Ammon's horn (tissue), 1 donor: ENCODE measurements around the gene MAMDC2.

Source experiments
- DNase-seq: peaks from one replicate; pipeline ENCODE4 v3.0.0-alpha.2; 2016; ENCODE audit warnings: low spot score

Gene MAMDC2, protein sequence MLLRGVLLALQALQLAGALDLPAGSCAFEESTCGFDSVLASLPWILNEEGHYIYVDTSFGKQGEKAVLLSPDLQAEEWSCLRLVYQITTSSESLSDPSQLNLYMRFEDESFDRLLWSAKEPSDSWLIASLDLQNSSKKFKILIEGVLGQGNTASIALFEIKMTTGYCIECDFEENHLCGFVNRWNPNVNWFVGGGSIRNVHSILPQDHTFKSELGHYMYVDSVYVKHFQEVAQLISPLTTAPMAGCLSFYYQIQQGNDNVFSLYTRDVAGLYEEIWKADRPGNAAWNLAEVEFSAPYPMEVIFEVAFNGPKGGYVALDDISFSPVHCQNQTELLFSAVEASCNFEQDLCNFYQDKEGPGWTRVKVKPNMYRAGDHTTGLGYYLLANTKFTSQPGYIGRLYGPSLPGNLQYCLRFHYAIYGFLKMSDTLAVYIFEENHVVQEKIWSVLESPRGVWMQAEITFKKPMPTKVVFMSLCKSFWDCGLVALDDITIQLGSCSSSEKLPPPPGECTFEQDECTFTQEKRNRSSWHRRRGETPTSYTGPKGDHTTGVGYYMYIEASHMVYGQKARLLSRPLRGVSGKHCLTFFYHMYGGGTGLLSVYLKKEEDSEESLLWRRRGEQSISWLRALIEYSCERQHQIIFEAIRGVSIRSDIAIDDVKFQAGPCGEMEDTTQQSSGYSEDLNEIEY

DNA sequence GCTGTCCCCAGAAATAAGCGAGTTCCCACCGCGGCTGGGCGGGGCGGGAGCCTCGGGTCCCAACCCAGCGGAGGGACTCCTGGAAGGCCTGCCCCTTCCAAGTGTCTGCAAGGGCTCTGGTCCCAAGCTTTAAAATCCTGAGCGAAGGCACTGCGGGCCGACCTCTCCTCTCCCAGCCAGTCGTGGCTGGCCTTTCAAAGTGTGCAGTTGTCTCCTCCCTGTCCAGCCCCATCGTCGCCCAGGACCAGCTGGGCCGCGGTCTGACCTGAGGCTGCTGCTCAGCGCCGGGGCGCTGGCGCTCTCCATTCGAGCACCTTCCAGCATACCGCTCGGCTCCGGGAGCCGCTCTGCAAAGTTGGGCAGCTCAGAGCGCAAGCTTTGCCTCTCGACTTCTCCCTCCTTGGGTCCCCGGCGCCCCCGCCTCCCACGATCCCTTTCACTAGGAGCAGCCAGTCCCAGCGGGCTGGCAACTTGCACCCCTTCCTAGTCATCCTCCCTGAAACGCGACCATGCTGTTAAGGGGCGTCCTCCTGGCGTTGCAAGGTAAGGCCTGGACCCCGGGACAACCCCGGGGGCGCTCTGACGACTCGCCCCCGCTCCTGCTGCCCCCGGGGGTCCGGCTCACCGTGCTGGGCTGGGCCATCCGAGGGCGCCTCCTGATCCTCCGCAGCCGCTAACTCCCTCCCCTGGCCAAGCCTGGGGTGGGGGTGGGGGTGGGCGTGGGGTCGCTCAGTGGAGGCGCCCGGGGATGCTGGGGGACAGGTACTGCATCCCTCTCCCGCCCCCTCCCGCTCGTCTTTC is at the start of gene MAMDC2:
Gene MAMDC2 (plus strand): TSS at position 160 of the 801 bp plus-strand sequence. CDS start 350 bp downstream, at position 510.
- peak; percentile 12 for DNase-seq

DNA sequence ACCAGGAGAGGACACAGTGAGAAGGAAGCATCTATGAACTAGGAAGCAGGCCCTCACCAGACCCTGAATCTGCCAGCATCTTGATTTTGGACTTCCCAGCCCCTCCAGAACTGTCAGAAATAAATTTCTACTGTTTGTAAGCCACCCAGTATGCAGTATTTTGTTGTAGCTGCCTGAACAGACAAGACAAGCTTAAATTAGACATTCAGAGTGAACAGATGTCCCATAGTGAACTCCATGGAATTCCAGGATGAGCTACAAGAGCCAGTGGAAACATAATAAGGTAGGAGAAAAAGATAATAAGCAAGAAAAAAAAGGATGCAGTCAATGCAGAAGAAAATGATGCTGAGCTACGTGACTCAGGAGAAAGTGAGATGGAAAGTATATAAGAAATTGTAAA is 47.8 kb upstream of the MAMDC2 start:
- DNase-seq: no peak

DNA sequence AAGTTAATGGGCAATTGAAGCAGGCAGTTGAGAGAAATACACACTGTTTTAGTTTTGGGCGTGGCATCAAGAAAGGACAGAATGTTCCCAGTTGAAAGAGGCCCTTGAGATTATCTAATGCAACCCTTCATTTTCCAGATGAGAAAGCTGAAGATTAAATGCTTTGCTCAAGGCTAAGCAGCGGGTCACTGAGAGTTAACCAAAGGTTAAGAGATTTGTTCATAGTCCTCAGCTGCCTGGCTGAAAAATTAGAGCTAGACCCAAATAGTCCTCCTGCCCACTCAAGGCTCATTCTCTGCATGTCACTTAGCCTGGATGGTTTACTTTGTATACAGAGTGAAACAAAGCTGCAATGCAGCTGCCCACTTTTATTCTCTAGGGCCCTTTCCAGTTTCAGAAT is 46.7 kb upstream of the MAMDC2 start:
- DNase-seq: no peak

DNA sequence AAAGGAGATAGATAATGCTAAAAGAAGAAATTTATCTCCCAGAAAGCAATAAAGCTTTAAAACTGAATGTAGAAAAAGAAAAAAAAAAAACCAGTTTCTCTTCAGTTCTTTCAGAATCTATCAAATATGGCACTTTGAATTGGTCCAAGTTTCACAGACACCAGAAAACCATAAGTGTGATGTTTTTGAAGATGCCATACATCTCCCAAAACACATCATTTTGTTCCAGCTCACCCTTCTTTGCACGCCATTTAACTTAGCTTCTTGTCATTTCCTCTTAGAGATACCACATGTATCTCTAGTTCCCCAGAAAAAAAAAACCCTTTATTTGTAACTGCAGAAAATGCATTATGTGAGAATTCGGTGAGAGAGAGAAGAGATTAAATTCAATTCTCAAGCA is 46.1 kb upstream of the MAMDC2 start:
- DNase-seq: no peak

DNA sequence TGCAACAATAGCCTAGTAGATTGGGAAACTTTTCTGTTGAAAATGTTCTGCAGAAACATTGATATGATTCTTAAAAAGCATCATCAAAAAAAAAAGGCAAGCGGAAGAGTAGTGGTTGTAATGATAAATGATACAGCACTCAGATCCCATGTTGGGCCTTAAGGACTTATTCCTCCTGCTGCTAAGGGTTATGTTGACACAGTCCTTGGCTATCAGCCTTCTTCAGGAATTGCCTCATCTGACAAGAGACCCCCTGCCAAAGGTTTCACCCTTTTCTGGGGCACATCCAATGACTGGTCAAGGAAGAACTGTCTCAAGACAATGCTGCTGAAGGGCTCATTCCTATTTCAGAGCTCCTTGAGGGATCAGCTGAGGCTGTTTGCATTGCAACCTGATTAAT is 44.3 kb upstream of the MAMDC2 start:
- no peak for DNase-seq

DNA sequence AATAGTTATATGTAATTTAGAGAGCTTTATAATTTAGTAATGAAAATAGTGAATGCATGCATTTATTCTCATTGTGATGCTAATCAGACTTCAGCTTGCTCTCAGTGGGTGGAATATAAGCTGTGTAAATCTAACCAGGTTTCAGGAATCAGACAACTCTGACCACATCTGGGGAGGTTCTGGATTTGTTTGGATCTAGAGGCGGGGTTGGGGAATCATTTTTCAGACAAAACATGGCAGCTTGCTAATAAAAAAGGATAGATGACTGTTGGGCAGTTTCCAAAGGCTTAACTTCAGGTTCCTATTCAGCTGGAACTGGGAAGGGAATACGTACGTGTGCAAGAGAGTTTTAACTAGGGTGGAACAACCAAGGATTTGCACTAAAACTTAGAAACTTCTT is 43.2 kb upstream of the MAMDC2 start:
- no peak for DNase-seq

DNA sequence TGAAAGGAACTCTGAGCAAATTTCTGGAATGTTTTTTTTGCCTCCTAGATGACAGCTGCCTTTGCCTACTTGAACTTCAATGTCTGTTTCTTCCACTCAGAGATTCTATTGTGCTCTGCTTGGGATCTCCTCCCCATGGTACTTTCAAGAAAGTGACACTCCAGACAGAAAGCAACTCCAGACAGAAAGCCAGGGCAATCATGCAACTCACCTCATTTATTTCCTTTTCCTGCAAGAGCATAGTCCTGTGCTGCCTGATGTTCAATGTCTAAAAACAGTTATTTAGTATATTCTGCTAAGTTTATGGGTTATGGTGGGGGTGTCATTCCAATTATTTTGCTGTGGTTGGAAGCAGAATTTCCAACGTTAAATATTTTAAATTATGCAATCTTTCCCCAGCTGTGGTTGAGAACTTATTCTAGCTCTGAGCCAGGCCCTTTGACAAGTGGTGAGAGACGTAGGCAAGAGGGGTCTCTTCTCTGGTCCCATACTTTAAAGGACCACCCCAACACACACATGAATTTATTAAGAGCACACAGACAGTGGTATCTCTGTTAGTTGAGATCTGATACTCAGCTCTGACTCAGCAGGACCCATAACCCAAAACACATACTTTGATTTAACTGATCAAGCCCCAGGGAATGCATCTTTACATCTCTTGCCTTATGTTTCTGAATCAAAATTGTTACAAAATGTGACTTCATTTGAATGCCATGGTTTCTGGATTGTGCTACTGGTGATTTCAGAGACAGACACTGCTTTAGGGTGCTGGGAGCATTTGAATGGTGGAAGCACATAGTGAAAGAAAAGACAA is 39.5 kb upstream of the MAMDC2 start:
- no peak for DNase-seq

DNA sequence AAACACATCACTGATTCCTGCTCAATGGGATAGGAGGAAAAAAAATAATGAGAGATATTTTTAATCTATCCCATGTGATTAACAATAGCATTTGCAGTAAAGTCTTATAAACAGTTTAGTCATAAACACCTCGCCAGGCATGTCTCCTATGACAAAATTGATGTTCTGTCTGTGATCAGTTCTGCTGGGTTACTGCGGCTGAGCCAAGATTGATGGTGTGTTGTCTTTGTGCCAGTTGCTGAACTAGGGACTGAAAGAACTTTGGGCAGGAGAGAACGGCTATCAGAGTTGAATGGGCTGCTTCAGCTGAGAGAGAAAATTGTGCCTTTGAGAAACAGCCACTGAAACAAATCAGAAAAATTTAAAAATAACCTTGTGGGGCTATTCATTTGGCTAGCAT is 37.3 kb upstream of the MAMDC2 start:
- DNase-seq: no peak

DNA sequence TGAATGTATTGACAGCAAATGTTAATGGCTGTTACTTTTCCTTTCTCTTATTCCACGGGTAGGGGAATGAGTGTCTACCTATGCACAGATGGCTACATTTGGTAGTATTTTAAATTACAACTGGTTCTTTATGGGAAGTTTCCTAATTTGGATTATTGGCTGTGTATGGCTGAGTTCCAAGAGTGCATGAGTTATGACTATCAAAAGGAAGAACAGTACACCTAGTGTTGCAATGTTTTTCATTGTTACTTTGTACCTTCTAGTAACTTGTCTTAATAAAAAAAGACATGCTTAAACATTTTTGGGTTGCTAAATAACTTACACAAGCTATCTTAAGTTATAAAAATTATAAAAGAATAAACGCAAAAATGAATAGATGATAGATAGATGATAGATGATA is 35.8 kb upstream of the MAMDC2 start:
- no peak for DNase-seq

DNA sequence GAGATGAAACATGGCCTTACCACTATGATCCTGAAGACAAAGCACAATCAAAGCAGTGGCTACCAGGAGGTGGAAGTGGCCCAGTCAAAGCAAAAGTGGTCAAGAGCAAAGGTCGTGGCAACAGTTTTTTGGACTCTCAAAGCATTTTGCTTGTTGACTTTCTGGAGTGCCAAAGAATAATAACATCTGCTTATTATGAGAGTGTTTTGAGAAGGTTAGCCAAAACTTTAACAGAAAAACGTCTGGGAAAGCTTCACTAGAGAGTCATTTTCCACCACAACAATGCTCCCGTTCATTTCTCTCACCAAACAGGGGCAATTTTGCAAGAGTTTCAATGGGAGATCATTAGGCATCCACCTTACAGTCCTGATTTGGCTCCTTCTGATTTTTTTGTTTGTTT is 33.6 kb upstream of the MAMDC2 start:
- DNase-seq: no peak

DNA sequence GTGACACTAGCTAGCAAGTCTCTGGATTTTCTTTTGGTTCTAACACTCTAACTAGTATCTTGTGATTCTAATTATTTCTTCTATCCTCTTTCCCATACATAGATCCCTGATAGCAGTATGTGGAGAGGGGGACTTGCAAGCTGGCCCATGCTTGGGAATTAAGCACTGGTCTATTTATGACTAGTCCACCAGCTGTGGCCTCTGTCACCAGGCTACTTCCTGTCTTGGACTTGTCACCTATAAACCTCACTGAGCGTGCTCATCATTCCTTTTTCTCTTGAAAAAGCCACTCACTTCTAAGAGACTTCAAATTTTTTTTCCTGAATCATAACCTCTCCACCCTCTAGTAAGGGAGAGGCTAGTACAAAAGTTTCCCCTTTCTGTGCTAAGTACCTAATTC is 32.3 kb upstream of the MAMDC2 start:
- no peak for DNase-seq

DNA sequence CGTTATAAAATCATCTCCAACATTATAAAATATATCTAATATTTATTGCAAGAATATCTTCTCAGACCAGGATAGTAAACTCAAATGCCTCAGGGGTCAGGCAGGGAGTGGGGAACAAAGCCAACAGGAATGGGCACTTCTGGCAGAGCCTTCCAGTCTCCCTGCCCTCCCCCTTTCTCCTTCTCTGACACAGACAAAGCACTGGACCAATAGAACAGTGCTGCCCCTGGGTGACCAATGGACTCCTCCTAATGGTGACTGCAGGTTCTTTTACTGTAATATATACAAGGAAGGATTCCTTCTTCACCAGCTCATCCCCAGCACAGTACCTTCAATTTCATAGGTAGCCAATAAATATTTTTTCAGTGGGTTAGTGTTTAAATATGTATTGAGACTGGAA is 31.1 kb upstream of the MAMDC2 start:
- DNase-seq: no peak

DNA sequence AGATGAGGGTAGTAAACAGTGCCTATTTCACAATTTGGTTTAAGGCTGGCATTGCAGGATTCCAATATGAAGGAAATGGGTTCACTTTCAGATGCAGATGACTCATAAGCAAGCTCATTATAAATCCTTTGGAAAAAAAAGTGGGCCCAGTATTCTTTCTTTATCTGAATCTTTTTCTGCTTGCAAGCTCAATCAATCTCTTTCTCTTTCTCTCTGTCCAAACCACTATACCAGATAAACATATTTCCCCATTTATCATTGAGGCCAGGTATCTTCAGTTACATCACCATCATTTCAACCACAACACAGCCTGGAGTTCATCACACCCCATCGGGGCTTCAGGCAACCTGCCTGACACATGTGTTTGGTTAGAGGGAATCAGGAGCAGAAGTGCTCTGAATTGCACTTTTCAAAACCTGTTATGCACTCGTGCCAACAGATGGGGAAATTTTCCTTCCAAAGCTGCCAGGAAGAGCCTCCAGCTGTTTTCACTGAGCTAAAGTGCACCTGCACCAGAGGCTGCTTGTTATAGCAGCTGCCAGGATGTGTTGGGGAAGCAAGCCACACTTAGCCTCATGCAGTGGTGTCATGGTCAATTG is 30.0 kb upstream of the MAMDC2 start:
- DNase-seq: no peak

DNA sequence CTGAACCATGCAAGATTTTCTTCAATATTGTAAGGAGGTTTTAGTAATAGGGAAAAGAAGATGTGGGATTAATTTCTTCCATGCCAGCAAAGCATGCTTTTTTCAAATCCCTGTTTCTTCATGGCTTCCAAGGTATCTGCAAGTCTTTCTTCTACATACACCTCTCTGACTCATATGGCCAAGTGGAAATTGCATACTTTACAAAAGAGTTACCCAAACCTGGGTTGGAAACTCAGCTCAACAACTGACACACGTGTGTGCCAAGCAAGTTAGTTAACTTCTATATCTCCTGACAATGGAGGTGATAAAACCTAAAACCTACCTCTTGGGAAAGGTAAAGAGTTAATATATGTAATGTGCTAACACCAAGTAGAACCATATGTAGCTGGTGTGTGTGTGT is 28.5 kb upstream of the MAMDC2 start:
- no peak for DNase-seq

DNA sequence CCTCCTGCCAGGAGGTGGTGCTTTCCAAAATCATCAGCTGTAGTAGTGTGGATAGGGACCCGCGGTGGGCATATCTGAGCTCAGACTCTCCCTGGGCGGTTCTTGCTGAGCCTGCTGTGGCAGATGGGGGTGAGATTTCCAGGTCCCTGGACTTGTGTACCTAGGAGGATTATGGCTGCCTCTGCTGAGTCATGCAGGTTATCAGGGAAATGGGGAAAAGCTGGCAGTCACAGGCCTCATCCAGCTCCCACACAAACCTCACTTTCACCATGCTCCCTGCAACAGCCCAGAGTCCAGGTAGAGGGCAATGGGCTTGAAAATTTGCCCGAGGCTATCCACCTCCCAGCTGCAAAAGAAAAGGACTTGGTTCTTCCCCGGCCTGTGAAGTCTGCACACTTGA is 23.4 kb upstream of the MAMDC2 start:
- no peak for DNase-seq

DNA sequence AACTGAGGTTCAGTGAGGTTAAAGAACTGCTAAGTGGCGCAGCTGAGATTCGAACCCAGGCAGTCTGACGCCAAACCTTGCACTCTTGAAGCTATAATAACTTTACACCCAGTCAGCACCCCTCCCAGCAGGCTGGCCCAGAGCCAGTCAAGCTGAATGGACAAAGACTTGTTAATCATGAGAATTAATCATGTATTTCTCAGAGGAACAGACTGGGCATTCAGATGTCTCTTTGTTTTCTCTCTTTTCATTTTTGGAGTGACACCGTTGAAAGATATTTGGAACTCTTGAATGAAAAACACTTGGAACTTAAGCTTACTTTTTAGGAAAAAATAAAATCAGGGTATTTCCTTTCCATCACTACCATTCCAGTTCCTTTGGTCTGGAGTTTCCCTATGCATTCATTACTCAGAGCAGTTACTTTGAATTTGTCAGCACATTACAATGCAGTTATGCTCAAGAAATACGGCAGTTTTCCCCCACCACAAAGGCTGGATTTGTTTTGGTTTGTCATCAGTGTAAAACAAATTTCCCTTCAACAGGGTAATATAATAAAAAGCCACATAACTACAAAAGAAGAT is 22.6 kb upstream of the MAMDC2 start:
- peak; percentile 77 for DNase-seq

DNA sequence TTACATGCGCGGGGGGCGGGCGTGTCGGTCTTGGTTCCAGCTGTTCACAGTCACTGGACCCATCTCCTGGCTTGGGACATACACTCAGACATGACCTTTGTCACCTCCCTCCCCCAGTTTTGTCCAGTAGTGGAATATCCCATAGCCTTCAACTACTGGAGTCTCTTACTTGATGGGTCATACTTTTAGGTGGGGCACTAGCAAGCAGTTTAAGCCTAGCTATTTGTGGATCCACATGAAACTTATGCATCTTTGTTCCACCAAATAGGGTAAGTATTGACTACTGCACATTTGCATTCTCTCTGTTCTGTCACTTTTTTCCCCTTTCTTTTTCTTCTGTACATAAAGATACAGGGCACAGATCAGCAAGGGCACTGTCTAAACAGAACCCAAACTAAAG is 15.4 kb upstream of the MAMDC2 start:
- no peak for DNase-seq

DNA sequence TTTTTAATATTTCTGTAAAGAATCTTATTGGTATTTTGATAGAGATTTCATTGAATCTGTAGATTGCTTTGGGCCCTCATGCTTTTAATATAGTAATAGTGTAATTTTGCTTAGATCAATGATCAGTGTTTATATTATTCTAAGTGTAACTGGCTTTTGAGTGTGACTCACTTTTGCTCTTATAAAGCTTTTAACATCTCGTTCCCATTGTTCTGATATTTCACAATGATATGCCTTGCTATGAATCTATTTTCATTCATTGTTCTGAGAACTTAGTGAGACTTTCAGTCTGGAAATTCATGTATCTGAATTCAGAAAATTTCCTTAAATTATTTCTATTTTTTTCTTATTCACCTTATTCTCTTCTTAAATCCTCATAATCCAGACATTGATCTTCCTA is 13.5 kb upstream of the MAMDC2 start:
- no peak for DNase-seq

DNA sequence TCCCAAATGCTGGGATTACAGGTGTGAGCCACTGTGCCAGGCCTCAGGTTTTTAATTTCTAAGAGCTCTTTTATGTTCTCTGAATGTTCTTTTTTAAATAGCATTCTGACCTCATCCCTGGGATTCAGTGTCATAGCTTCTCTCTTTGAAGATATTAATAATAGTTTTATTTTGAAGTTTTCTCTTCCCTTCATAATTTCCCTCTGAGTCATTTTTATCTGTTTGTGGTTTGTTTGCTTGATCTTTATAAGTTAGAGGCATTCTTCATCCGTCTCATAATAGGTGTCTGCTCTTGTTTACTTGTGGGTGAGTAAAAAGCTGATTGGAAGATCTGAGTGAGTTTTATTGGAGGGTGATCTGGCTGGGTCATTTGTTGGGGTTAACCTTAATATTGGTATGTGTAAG is 12.5 kb upstream of the MAMDC2 start:
- DNase-seq: no peak

DNA sequence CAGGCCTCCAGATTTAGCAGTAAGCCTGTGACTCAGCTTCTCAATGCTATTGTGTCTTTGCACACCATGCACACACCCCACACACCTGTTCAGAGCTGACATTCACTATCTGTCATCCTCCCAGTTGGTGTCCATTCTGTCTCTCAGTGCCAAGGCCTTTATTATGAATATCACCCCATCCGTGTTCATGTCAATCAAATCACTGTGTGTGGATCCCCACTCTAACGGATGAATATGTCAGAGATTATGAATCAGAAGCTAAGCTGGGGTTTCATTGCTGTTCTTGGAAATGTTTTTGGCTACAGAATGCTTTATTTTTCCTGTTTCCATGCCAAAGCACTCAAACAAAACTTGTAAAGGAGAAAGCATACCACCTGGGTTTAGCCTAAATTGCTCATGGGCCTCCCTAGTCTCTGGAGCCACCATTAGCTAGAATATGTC is 9.4 kb upstream of the MAMDC2 start:
- no peak for DNase-seq

DNA sequence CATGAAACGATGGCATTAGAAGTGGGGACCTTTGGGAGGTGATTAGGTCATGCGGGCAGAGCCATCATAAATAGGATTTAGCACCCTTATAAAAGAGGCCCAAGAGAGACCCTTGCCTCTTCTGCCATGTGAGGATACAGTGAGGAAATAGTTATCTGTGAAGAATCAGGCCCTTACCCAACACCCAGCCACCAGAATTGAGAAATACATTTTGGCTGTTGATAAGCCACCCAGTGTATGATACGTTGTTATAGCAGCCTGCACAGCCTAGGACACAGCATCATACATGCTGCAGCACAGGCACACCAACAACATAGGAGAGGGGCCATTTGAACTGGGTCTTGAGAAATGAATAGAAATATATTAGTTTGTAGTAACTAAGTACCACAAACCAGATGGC is 8.0 kb upstream of the MAMDC2 start:
- DNase-seq: no peak
